GM12878 (cell line): ENCODE measurements around the gene PPP2R2D.

ENCODE experiments used
- RFX5 ChIP-seq: IDR thresholded peaks from 2 replicates; pipeline ENCODE4 v1.6.1; 2011; ENCODE audit warnings: low read depth, low read length, improper control_type of control experiment
- TF ChIP-seq, protein P1 (sequence below), 3 experiments: IDR thresholded peaks in 2 of 3; conservative IDR thresholded peaks in 1 of 3; 2 replicates each; pipeline ENCODE4 v1.5.1; 2011; ENCODE audit warnings: low read depth in 3 of 3, low read length in 3 of 3, mild to moderate bottlenecking in 3 of 3, control low read depth in 2 of 3, moderate library complexity in 2 of 3, inconsistent platforms in 1 of 3, mixed read lengths in 1 of 3; ENCODE audit not compliant: control insufficient read depth in 2 of 3, insufficient read depth in 1 of 3; ENCODE audit errors: extremely low read depth in 1 of 3

DNA sequence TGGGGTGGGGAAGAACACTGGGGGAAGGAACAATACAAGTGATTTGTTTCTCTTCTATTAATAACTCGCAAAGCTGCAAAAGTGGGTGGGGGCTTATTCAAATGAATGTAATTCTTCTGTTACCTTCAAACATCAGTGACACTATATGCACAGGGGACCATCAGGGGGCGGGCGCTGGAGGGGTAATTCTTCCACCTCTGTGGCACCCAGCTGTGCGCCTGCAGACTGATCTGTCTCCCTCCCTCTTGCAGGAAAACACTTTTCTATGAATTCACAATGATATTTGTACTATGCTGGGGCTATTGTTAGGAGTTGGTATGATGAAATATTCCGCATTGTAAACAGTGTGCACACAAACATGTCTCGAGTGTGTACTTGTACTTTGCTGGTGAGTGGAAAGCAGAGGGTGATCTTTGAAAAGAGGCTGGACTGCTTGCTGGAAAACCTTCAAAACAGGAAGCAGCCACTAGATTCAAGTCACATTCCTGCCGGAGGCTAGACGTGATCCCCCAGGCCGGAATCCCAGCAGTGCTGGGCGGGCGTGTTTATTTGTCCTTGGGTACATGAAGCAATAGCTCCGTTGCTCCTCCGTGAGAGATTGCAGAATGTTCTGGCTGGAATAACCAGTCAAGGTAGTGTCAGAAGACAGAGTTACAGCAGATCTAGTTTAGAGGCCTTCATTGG, 96.7 kb downstream of the PPP2R2D start:
- no peak for TF ChIP-seq RFX5
- TF ChIP-seq, protein P1, sequence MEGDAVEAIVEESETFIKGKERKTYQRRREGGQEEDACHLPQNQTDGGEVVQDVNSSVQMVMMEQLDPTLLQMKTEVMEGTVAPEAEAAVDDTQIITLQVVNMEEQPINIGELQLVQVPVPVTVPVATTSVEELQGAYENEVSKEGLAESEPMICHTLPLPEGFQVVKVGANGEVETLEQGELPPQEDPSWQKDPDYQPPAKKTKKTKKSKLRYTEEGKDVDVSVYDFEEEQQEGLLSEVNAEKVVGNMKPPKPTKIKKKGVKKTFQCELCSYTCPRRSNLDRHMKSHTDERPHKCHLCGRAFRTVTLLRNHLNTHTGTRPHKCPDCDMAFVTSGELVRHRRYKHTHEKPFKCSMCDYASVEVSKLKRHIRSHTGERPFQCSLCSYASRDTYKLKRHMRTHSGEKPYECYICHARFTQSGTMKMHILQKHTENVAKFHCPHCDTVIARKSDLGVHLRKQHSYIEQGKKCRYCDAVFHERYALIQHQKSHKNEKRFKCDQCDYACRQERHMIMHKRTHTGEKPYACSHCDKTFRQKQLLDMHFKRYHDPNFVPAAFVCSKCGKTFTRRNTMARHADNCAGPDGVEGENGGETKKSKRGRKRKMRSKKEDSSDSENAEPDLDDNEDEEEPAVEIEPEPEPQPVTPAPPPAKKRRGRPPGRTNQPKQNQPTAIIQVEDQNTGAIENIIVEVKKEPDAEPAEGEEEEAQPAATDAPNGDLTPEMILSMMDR (IDR thresholded peaks at IDR 0.05 in 2 of 3, conservative IDR thresholded peaks at IDR 0.05 in 1 of 3; ENCODE audit: control insufficient read depth in 2 of 3, extremely low read depth in 1 of 3, insufficient read depth in 1 of 3, low read depth in 3 of 3, low read length in 3 of 3): no peak
